Pancreas (tissue), 10 donors: ENCODE data around the gene DCBLD1. TPM values are rescaled to one million over a fixed set of nuclear protein-coding genes. Genes with fewer than 3 reads are reported as not detected.

Experiments
- ATAC-seq, 4 donors: fragments of 200-7000 bp; cut with Tn5 transposase; one replicate each; pipeline versions ENCODE4 v1.8.0 to v1.9.1; 2020; ENCODE audit warnings: mild to moderate bottlenecking in 4 of 4, moderate library complexity in 4 of 4
- DNase-seq, 6 donors: peaks; one replicate each; pipeline ENCODE4 v3.0.0-alpha.2; 2020
- FAIRE-seq: peaks from 2 replicates; lab custom pipeline; 2012; peaks lifted over from hg19 to GRCh38; lab: Jason Lieb, UNC
- H3K27ac ChIP-seq, 4 donors: fragments of 200-600 bp; sonication (generic); 1 replicate in 3 of 4; 2 replicates in 1 of 4; pipeline versions ENCODE4 v1.5.0 to v1.8.0; 2020
- H3K27me3 ChIP-seq, 4 donors: fragments of 200-600 bp; one replicate each; pipeline ENCODE4 v1.8.0; 2021
- H3K36me3 ChIP-seq, 3 donors: fragments of 200-600 bp; sonication (generic) in 1 of 3; one replicate each; pipeline versions ENCODE4 v1.5.0 to v1.8.0; 2020 to 2021
- H3K4me1 ChIP-seq, 3 donors: fragments of 200-600 bp; one replicate each; pipeline ENCODE4 v1.8.0; 2021
- H3K4me3 ChIP-seq, 4 donors: fragments of 200-600 bp; sonication (generic) in 2 of 4; one replicate each; pipeline versions ENCODE4 v1.5.0 to v1.8.0; 2020 to 2021
- H3K9me3 ChIP-seq, 4 donors: fragments of 200-600 bp; one replicate each; pipeline ENCODE4 v1.8.0; 2021
- WGBS, 2 donors: extraction: QIAGEN DNeasy Blood & Tissue Kit; methylation state at CpG; one replicate each; pipeline ENCODE4 v1.1.7; 2013; 5-methylcytosine and 5-hydroxymethylcytosine counted together
- intact Hi-C, 3 donors: fragments of 100-400 bp; cut with DNase I; formaldehyde crosslinking; loops; one replicate each; pipeline versions ENCODE4 v1.11.1 to v1.14.2; 2022
- polyA plus RNA-seq, 2 donors: library from polyadenylated mRNA; stranded (reverse); fragments of 200-250 nt; gene quantifications; one replicate each; pipeline ENCODE4 v1.2.3, GENCODE V29; 2013
- total RNA-seq, 6 donors: library from RNA; stranded (reverse); fragmentation: NEBNext Ultra II Directional in 4 of 6; extraction: Animal tissue kit (Norgen Biotek cat#: 25700) in 4 of 6; gene quantifications; one replicate each; pipeline versions ENCODE4 v1.2.1 to v1.2.4, GENCODE V29; 2021 to 2023
- TF ChIP-seq, protein P1 (sequence below), 4 donors: fragments of 200-600 bp; sonication (generic) in 3 of 4; IDR thresholded peaks; one replicate each; pipeline versions ENCODE4 v1.5.0 to v1.8.0; 2021; ENCODE audit warnings: antibody characterized with exemption in 4 of 4
- donor health status: healthy with polysubstance abuse.
- donor health status: DM: no; HTN: no; CAD: no; lungs with moderate emphysema.
- donor health status: DM: no; HTN: no; CAD: no.
- donor health status: control.
- donor health status: control.
- donor health status: Bipolar disorder and iron deficiency.
- donor health status: DM: yes; HTN: yes; CAD: no.
- donor health status: DM: no; HTN: no; CAD: no.
- donor health status: DM: no; HTN: no; CAD: no.
- donor health status: DM: yes; HTN: yes; CAD: no.

DCBLD1 gene
- total and polyA plus RNA-seq, 8 donors = 4.8 to 12.8 (median 6.4) TPM

GRCh38 chr6:117446861-117447260, 35.6 kb upstream of the DCBLD1 start:
- no peak for FAIRE-seq

DNA sequence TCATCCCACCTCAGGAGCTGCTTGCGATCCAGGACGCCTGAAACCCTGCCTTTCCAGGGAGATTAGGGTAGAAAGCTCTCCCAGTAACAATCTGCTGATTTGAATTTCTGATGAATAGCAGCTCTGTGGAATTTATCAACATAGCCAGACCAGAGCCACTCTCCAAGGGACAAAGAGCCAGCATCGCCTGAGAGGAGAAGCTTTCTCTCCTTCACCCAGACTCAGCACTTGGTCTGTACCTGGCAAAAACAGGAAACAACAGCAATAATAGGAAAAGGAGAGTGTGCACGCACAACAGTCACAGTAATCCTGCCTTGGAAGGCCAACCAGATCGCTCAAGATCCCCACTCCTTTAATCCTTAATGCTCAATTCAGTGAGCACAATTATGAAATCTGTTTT, 34.5 kb upstream of the DCBLD1 start:
- DNase-seq (no peak), FAIRE-seq (no peak), ATAC-seq (no peak)
- H3K27me3 ChIP-seq = no peaks in the 10 kb centered on the region
- peaks cover 0 to 4% (median 0%) of the 10 kb centered on the region in 3 donors for H3K4me1 ChIP-seq
- TF ChIP-seq, protein P1, sequence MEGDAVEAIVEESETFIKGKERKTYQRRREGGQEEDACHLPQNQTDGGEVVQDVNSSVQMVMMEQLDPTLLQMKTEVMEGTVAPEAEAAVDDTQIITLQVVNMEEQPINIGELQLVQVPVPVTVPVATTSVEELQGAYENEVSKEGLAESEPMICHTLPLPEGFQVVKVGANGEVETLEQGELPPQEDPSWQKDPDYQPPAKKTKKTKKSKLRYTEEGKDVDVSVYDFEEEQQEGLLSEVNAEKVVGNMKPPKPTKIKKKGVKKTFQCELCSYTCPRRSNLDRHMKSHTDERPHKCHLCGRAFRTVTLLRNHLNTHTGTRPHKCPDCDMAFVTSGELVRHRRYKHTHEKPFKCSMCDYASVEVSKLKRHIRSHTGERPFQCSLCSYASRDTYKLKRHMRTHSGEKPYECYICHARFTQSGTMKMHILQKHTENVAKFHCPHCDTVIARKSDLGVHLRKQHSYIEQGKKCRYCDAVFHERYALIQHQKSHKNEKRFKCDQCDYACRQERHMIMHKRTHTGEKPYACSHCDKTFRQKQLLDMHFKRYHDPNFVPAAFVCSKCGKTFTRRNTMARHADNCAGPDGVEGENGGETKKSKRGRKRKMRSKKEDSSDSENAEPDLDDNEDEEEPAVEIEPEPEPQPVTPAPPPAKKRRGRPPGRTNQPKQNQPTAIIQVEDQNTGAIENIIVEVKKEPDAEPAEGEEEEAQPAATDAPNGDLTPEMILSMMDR (IDR thresholded peaks at IDR 0.05) = no peak
- H3K4me3 ChIP-seq = no peak overlapping the region
- intact Hi-C loops = loop anchor here in 1 of 3 donors (5.0 kb wide), 1 partner anchor 109 kb away; no protein-coding TSS in a partner anchor
- no peak overlapping the region for H3K27ac ChIP-seq
- H3K36me3 ChIP-seq = no peaks in the 10 kb centered on the region
- WGBS, 2 donors = 50 to 53% methylated on average over 5 of the region's 5 CpGs
- H3K9me3 ChIP-seq = no peaks in the 10 kb centered on the region

More at GRCh38 chr6:117446861-117447260, 35.6 kb upstream of the DCBLD1 start:
- H3K27ac ChIP-seq = no peak overlapping the region
- peaks cover 0 to 4% (median 0%) of the 10 kb centered on the region in 3 donors for H3K4me1 ChIP-seq
- no peak overlapping the region for H3K4me3 ChIP-seq
- no peaks in the 10 kb centered on the region for H3K9me3 ChIP-seq
- H3K27me3 ChIP-seq = no peaks in the 10 kb centered on the region
- ATAC-seq = no peak
- TF ChIP-seq, protein P1 (IDR thresholded peaks at IDR 0.05) = no peak
- intact Hi-C loops = loop anchor here in 1 of 3 donors (5.0 kb wide), 1 partner anchor 110 kb away; no protein-coding TSS in a partner anchor
- WGBS, 2 donors = 64 to 65% methylated on average over 3 of the region's 3 CpGs
- no peaks in the 10 kb centered on the region for H3K36me3 ChIP-seq
- DNase-seq = no peak

GRCh38 chr6:117448732-117449485, 33.6 kb upstream of the DCBLD1 start:
- Histone ChIP-seq H3K4me1 (peaks cover 0 to 4% (median 0%) of the 10 kb centered on the region in 3 donors), H3K27me3 (no peaks in the 10 kb centered on the region), H3K4me3 (no peak overlapping the region), H3K9me3 (no peaks in the 10 kb centered on the region), H3K36me3 (no peaks in the 10 kb centered on the region), H3K27ac (no peak overlapping the region)
- WGBS, 2 donors = 28 to 35% methylated on average over 6 of the region's 6 CpGs
- DNase-seq (no peak), FAIRE-seq (no peak), ATAC-seq (peak in 3 of 4 donors; percentile 24 to 85 (median 71))
- intact Hi-C loops = loop anchor here in 1 of 3 donors (5.0 kb wide), 1 partner anchor 108 kb away; no protein-coding TSS in a partner anchor
- TF ChIP-seq, protein P1 (IDR thresholded peaks at IDR 0.05) = no peak

DNA sequence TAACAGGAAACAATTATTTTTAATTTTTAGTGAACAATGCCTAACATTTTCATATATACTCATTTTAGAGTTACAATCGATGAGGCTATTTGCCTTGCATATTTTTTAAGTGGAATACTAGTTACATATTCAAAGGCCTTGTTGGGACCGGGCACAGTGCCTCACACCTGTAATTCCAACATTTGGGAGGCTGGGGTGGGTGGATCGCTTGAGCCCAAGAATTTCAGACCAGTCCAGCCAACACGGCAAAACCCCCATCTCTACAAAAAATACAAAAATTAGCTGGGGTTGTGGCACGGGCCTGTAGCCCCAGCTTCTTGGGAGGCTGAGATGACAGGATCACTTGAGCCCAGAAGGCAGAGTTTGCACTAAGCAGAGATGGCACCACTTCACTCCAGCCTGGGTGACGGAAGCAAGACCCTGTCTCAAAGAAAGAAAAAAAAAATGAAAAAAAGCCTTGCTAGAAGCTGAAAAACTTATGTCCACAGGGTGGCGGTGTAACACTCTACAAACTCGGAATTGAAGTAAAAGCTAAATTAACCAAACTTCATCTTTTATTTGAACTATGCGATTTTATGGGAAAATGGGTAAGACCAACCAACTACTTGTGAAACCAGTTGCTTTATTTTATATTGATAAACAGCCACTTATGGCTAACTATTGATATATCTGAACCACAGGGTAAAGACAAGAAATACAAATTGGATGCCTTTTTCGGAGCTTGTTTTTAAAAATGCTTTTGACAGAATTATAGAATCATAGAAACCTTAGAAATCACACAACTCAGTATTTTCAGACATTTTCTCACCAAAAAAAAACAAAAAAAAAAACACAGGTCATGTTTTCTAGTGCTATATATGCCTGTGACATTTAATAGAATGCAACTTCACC, 32.7 kb upstream of the DCBLD1 start:
- TF ChIP-seq, protein P1 (IDR thresholded peaks at IDR 0.05) = peak; percentile 11 to 62 (median 56)
- no peaks in the 10 kb centered on the region for H3K27me3 ChIP-seq
- no peak overlapping the region for H3K27ac ChIP-seq
- peaks cover 0 to 4% (median 0%) of the 10 kb centered on the region in 3 donors for H3K4me1 ChIP-seq
- 27 to 30% methylated on average over 10 of the region's 10 CpGs for WGBS, 2 donors
- peak in 3 of 6 donors; percentile 29 to 59 (median 42) for DNase-seq
- intact Hi-C loops = loop anchor here in 2 of 3 donors (5.0 kb wide), 1 partner anchor 108 kb away; no protein-coding TSS in a partner anchor
- no peaks in the 10 kb centered on the region for H3K9me3 ChIP-seq
- no peak for FAIRE-seq
- peak in 3 of 4 donors; percentile 72 to 80 (median 79) for ATAC-seq
- no peak overlapping the region for H3K4me3 ChIP-seq
- no peaks in the 10 kb centered on the region for H3K36me3 ChIP-seq
